OCI-LY7 (cell line): Measurements from ENCODE around the gene SYTL3. TPM values are rescaled to one million over a fixed set of nuclear protein-coding genes. Genes with fewer than 3 reads are reported as not detected.

Source experiments
- BruUV-seq: library from RNA; stranded (reverse); fragments of 400-500 nt; replicated peaks from 2 replicates; lab custom pipeline; 2021; lab: Mats Ljungman, UMichigan
- CTCF ChIA-PET: fragments of 300-600 bp; sonication (Branson Sonifier 250); formaldehyde crosslinking; loops from one replicate; lab custom pipeline; 2022; ENCODE audit warnings: antibody characterized with exemption; ENCODE audit not compliant: unreplicated experiment; lab: Charles Lee
- POLR2A ChIA-PET: fragments of 300-600 bp; sonication (Branson Sonifier 250); formaldehyde crosslinking; loops from one replicate; lab custom pipeline; 2022; ENCODE audit warnings: antibody characterized with exemption; lab: Charles Lee
- DNase-seq: peaks from one replicate; pipeline ENCODE4 v3.0.0-alpha.2; 2015; ENCODE audit warnings: low spot score
- H2AFZ ChIP-seq: fragments of 200-600 bp; sonication (generic), shearing (Covaris generic); 2 replicates; pipeline ENCODE4 v1.6.1; 2014; ENCODE audit warnings: mild to moderate bottlenecking, antibody characterized with exemption, low read length, moderate library complexity
- H3K27ac ChIP-seq: fragments of 200-600 bp; sonication (generic); 2 replicates; pipeline ENCODE4 v1.5.1; 2014; ENCODE audit warnings: mixed run types, low read depth, mild to moderate bottlenecking, moderate library complexity, low read length, inconsistent platforms; ENCODE audit not compliant: poor library complexity, severe bottlenecking
- H3K36me3 ChIP-seq: fragments of 200-600 bp; sonication (generic); 2 replicates; pipeline ENCODE4 v1.6.1; 2014; ENCODE audit warnings: mild to moderate bottlenecking, antibody characterized with exemption, low read length, moderate library complexity, mixed read lengths; ENCODE audit not compliant: insufficient read depth
- H3K4me1 ChIP-seq: fragments of 200-600 bp; sonication (generic); 2 replicates; pipeline ENCODE4 v1.5.1; 2014; ENCODE audit warnings: mild to moderate bottlenecking, low read length; ENCODE audit not compliant: insufficient read depth, poor library complexity, severe bottlenecking
- H3K4me2 ChIP-seq: fragments of 200-600 bp; sonication (generic); 2 replicates; pipeline ENCODE4 v1.6.1; 2014; ENCODE audit warnings: mild to moderate bottlenecking, low read length
- H3K4me3 ChIP-seq: fragments of 200-600 bp; sonication (generic); 2 replicates; pipeline ENCODE4 v1.5.1; 2014; ENCODE audit warnings: mild to moderate bottlenecking, low read depth, low read length; ENCODE audit not compliant: poor library complexity, severe bottlenecking
- H3K79me2 ChIP-seq: fragments of 200-600 bp; sonication (generic); 2 replicates; pipeline ENCODE4 v1.6.1; 2016; ENCODE audit warnings: low read depth, mild to moderate bottlenecking, low read length, moderate library complexity, mixed read lengths; ENCODE audit not compliant: insufficient read depth
- H3K9me2 ChIP-seq: fragments of 200-600 bp; sonication (generic); 2 replicates; pipeline ENCODE4 v1.6.1; 2016; ENCODE audit warnings: mild to moderate bottlenecking, low read length, mixed read lengths; ENCODE audit not compliant: insufficient read depth
- H3K9me3 ChIP-seq: fragments of 200-600 bp; sonication (generic); 2 replicates; pipeline ENCODE4 v1.6.1; 2014; ENCODE audit warnings: mild to moderate bottlenecking, mixed run types, low read length, mixed read lengths
- H4K20me1 ChIP-seq: fragments of 200-600 bp; sonication (generic); 2 replicates; pipeline ENCODE4 v1.6.1; 2014; ENCODE audit warnings: mild to moderate bottlenecking, antibody characterized with exemption, low read length, moderate library complexity, mixed read lengths; ENCODE audit not compliant: insufficient read depth
- CTCF ChIP-seq: fragments of 200-600 bp; sonication (generic); conservative IDR thresholded peaks from 2 replicates; pipeline ENCODE4 v1.5.1; 2014; ENCODE audit warnings: mild to moderate bottlenecking, antibody characterized with exemption, low read length, moderate library complexity, mixed read lengths
- EZH2phosphoT487 ChIP-seq: fragments of 200-600 bp; sonication (generic); IDR thresholded peaks from 2 replicates; pipeline ENCODE4 v1.6.1; 2018; ENCODE audit warnings: low read depth, borderline replicate concordance, mild to moderate bottlenecking, mixed run types, antibody characterized with exemption, low read length, moderate library complexity, mixed read lengths
- intact Hi-C: fragments of 100-400 bp; cut with micrococcal nuclease; formaldehyde crosslinking; loops from one replicate; pipeline ENCODE4 v1.10.0; 2022; ENCODE audit not compliant: unreplicated experiment
- total RNA-seq, 2 experiments: library from RNA; depleted of rRNA in 1 of 2; stranded (reverse); fragments of >200 nt in 1 of 2; shearing (Covaris generic) in 1 of 2; gene quantifications; 2 replicates each; pipeline ENCODE4 v1.2.3, GENCODE V29; 2014 to 2022

The SYTL3 gene
- total RNA-seq, 2 experiments from 2014 or later = 0.32 to 0.89 TPM

- Histone ChIP-seq H3K9me2 (no peaks in the 10 kb centered on the region), H4K20me1 (peaks cover 61% of the 10 kb centered on the region), H3K4me3 (peak overlapping the region; percentile 58), H3K4me1 (peaks cover 95% of the 10 kb centered on the region), H3K36me3 (peaks cover 89% of the 10 kb centered on the region), H3K27ac (peak overlapping the region; percentile 62), H3K9me3 (no peaks in the 10 kb centered on the region), H3K4me2 (peak overlapping the region; percentile 77), H3K79me2 (peaks cover 100% of the 10 kb centered on the region), H2AFZ (no peak overlapping the region)
- TF ChIP-seq EZH2phosphoT487 = no peak
- no peak for TF ChIP-seq CTCF
- ChIA-PET POLR2A (interaction anchor here (0.5 to 11.9 kb wide), 6 partner anchors 8 to 249 kb away, joined by 3 to 155 read pairs (median 4); no protein-coding TSS in a partner anchor), CTCF (no interaction called here)
- intact Hi-C loops = loop anchor here (10.0 kb wide), 1 partner anchor 923 kb away; the partner anchor contains the start of gene WTAP
- no peak for DNase-seq
- no TSS peak for BruUV-seq
Observed at GRCh38 chr6:158801655-158802294, 151.9 kb downstream of the SYTL3 start.

GRCh38 chr6:158803733-158804143 is 153.9 kb downstream of the SYTL3 start:
- ChIA-PET POLR2A (interaction anchor here (0.6 to 1.5 kb wide), 11 partner anchors 8 to 566 kb away, joined by 3 to 8 read pairs (median 3); partner anchors contain the start of gene EZR), CTCF (no interaction called here)
- H3K36me3 ChIP-seq = peaks cover 90% of the 10 kb centered on the region
- intact Hi-C loops = loop anchor here (10.0 kb wide), 1 partner anchor 921 kb away; the partner anchor contains the start of gene WTAP
- no peak overlapping the region for H2AFZ ChIP-seq
- H3K9me3 ChIP-seq = no peaks in the 10 kb centered on the region
- peaks cover 94% of the 10 kb centered on the region for H3K4me1 ChIP-seq
- peaks cover 100% of the 10 kb centered on the region for H3K79me2 ChIP-seq
- no peaks in the 10 kb centered on the region for H3K9me2 ChIP-seq
- H3K4me2 ChIP-seq = peak overlapping the region; percentile 80
- TF ChIP-seq EZH2phosphoT487 = no peak
- peak; percentile 32; the same call in 1 of the 2 replicates for TF ChIP-seq CTCF
- DNase-seq = peak; percentile 87
- H4K20me1 ChIP-seq = peaks cover 48% of the 10 kb centered on the region
- H3K27ac ChIP-seq = peak overlapping the region; percentile 100
- no TSS peak for BruUV-seq
- peak overlapping the region; percentile 57 for H3K4me3 ChIP-seq
